HEK293 (cell line): ENCODE results near the gene SLC44A5.
A peak's percentile ranks its signal among the peaks of the same experiment; 100 is the strongest.

Source experiments
- CTCF ChIA-PET: fragments of 350-600 bp; formaldehyde crosslinking; extraction: SDS; loops from one replicate; lab custom pipeline; 2021; ENCODE audit warnings: antibody characterized with exemption; lab: Yijun Ruan, JAX
- POLR2A ChIA-PET: fragments of 300-600 bp; formaldehyde crosslinking; extraction: SDS; loops from one replicate; lab custom pipeline; 2020; ENCODE audit warnings: antibody characterized with exemption, inconsistent platforms; lab: Yijun Ruan, JAX
- H3K27ac ChIP-seq: fragments of 200-500 bp; sonication (Bioruptor generic); 2 replicates; pipeline ENCODE4 v1.5.1; 2014; ENCODE audit warnings: low read depth, low read length, control low read depth, inconsistent platforms; ENCODE audit errors: extremely low read depth
- H3K36me3 ChIP-seq, 2 experiments: fragments of 200-500 bp in 1 of 2; sonication (Bioruptor generic) in 1 of 2; 1 replicate in 1 of 2; 2 replicates in 1 of 2; pipeline ENCODE4 v1.5.1; 2014 to 2017; ENCODE audit warnings: inconsistent platforms in 2 of 2, low read length in 2 of 2; ENCODE audit not compliant: control insufficient read depth in 2 of 2, insufficient read depth in 1 of 2
- H3K4me1 ChIP-seq: fragments of 200-500 bp; sonication (Bioruptor generic); 2 replicates; pipeline ENCODE4 v1.5.1; 2014; ENCODE audit warnings: mild to moderate bottlenecking, low read length, inconsistent platforms; ENCODE audit not compliant: control insufficient read depth, insufficient read depth
- H3K4me3 ChIP-seq: 2 replicates; pipeline ENCODE4 v1.5.1; 2011; ENCODE audit warnings: low read depth, mild to moderate bottlenecking, control low read depth, low read length, moderate library complexity
- H3K9me3 ChIP-seq: fragments of 200-500 bp; sonication (Bioruptor generic); 2 replicates; pipeline ENCODE4 v1.5.1; 2014; ENCODE audit warnings: low read depth, low read length, inconsistent platforms; ENCODE audit not compliant: control insufficient read depth, insufficient read depth
- GFI1B ChIP-seq: fragments of 450-650 bp; formaldehyde crosslinking; IDR thresholded peaks from 2 replicates; pipeline ENCODE4 v1.5.1; 2016; ENCODE audit warnings: missing biosample characterization, missing genetic modification characterization
- KLF7 ChIP-seq: fragments of 450-650 bp; formaldehyde crosslinking; IDR thresholded peaks from 2 replicates; pipeline ENCODE4 v1.5.1; 2016; ENCODE audit warnings: missing biosample characterization, missing genetic modification characterization, borderline replicate concordance
- KLF8 ChIP-seq: fragments of 450-650 bp; formaldehyde crosslinking; IDR thresholded peaks from 2 replicates; pipeline ENCODE4 v1.5.1; 2016; ENCODE audit warnings: missing biosample characterization, missing genetic modification characterization
- KLF9 ChIP-seq: fragments of 450-650 bp; formaldehyde crosslinking; IDR thresholded peaks from 2 replicates; pipeline ENCODE4 v1.5.1; 2016; ENCODE audit warnings: missing biosample characterization, missing genetic modification characterization, low read depth
- MYNN ChIP-seq: fragments of 450-650 bp; formaldehyde crosslinking; IDR thresholded peaks from 2 replicates; pipeline ENCODE4 v1.5.1; 2016; ENCODE audit warnings: missing biosample characterization, missing genetic modification characterization, borderline replicate concordance
- PRDM4 ChIP-seq: fragments of 450-650 bp; formaldehyde crosslinking; IDR thresholded peaks from 2 replicates; pipeline ENCODE4 v1.5.1; 2017; ENCODE audit warnings: missing biosample characterization, missing genetic modification characterization
- SALL2 ChIP-seq: fragments of 450-650 bp; formaldehyde crosslinking; IDR thresholded peaks from 2 replicates; pipeline ENCODE4 v1.5.0; 2017; ENCODE audit warnings: missing biosample characterization, mild to moderate bottlenecking, missing genetic modification characterization, borderline replicate concordance
- SCRT2 ChIP-seq: fragments of 450-650 bp; formaldehyde crosslinking; IDR thresholded peaks from 2 replicates; pipeline ENCODE4 v1.5.1; 2016; ENCODE audit warnings: missing biosample characterization, missing genetic modification characterization
- ZBTB49 ChIP-seq: fragments of 450-650 bp; formaldehyde crosslinking; IDR thresholded peaks from 2 replicates; pipeline ENCODE4 v1.5.1; 2016; ENCODE audit warnings: missing biosample characterization, missing genetic modification characterization, low read depth
- ZEB2 ChIP-seq: fragments of 450-650 bp; formaldehyde crosslinking; IDR thresholded peaks from 2 replicates; pipeline ENCODE4 v1.5.1; 2016; ENCODE audit warnings: missing biosample characterization, missing genetic modification characterization
- ZFP69B ChIP-seq: fragments of 450-650 bp; formaldehyde crosslinking; IDR thresholded peaks from 2 replicates; pipeline ENCODE4 v1.5.1; 2016; ENCODE audit warnings: missing biosample characterization, missing genetic modification characterization
- ZNF341 ChIP-seq: fragments of 450-650 bp; formaldehyde crosslinking; IDR thresholded peaks from 2 replicates; pipeline ENCODE4; 2016; ENCODE audit warnings: low read depth, missing biosample characterization, missing genetic modification characterization
- ZNF366 ChIP-seq: fragments of 450-650 bp; formaldehyde crosslinking; conservative IDR thresholded peaks from 2 replicates; pipeline ENCODE4 v1.5.1; 2016; ENCODE audit warnings: missing biosample characterization, missing genetic modification characterization
- ZNF510 ChIP-seq: fragments of 450-650 bp; formaldehyde crosslinking; IDR thresholded peaks from 2 replicates; pipeline ENCODE4 v1.5.1; 2018; ENCODE audit warnings: mild to moderate bottlenecking, missing genetic modification characterization, missing biosample characterization; ENCODE audit not compliant: insufficient replicate concordance
- ZNF664 ChIP-seq: fragments of 450-650 bp; formaldehyde crosslinking; IDR thresholded peaks from 2 replicates; pipeline ENCODE4 v1.5.1; 2016; ENCODE audit warnings: missing biosample characterization, missing genetic modification characterization
- ZSCAN5A ChIP-seq: fragments of 450-650 bp; formaldehyde crosslinking; IDR thresholded peaks from 2 replicates; pipeline ENCODE4 v1.5.1; 2016; ENCODE audit warnings: missing biosample characterization, missing genetic modification characterization

SLC44A5 gene

GRCh38 chr1:75550559-75550958 is 60.4 kb downstream of the SLC44A5 start (continued):
- no peak for TF ChIP-seq PRDM4 (tag by site-specific recombination)
- no peak for TF ChIP-seq KLF8
- TF ChIP-seq ZNF510, result no peak
- no peak for TF ChIP-seq ZSCAN5A (tag by site-specific recombination)
- TF ChIP-seq KLF9 (tag by site-specific recombination), result no peak
- no peak for TF ChIP-seq ZFP69B (tag by site-specific recombination)
- TF ChIP-seq SCRT2 (tag by site-specific recombination), result no peak
- no peak for TF ChIP-seq ZEB2 (tag by site-specific recombination)
- TF ChIP-seq MYNN (tag by site-specific recombination), result no peak

- ChIA-PET CTCF (interaction anchor here (0.6 to 1.0 kb wide), 2 partner anchors 33 to 1026 kb away, joined by 3 to 4 read pairs; no protein-coding TSS in a partner anchor), POLR2A (no interaction called here)
- no peak overlapping the region for H3K27ac ChIP-seq
- peaks cover 2% of the 10 kb centered on the region; the same call in 1 of the 2 replicates for H3K4me1 ChIP-seq
- H3K9me3 ChIP-seq, result no peaks in the 10 kb centered on the region
- TF ChIP-seq ZNF664, result no peak
- no peak for TF ChIP-seq ZNF341 (tag by site-specific recombination)
- TF ChIP-seq GFI1B (tag by site-specific recombination), result 0 out of 2 replicates have a peak, but pooled peaks have one; percentile 36
- no peak for TF ChIP-seq KLF7
- TF ChIP-seq, all 188 proteins: peak for 1
- Histone ChIP-seq H3K36me3 (no peaks in the 10 kb centered on the region), H3K4me3 (no peak overlapping the region)
These were observed 62.0 kb downstream of the SLC44A5 start for GRCh38 chr1:75548721-75549480.

GRCh38 chr1:75543705-75544104 is 67.2 kb downstream of the SLC44A5 start:
- TF ChIP-seq SALL2 (tag by site-specific recombination), result no peak
- no peak for TF ChIP-seq ZNF366 (tag by site-specific recombination)
- TF ChIP-seq ZNF664, result no peak
- TF ChIP-seq ZBTB49 (tag by site-specific recombination), result no peak
- ChIA-PET POLR2A (no interaction called here), CTCF (no interaction called here)
- H3K9me3 ChIP-seq, result no peaks in the 10 kb centered on the region
- no peak overlapping the region for H3K27ac ChIP-seq
- H3K36me3 ChIP-seq, result no peaks in the 10 kb centered on the region
- no peak overlapping the region for H3K4me3 ChIP-seq
- peaks cover 3% of the 10 kb centered on the region for H3K4me1 ChIP-seq
